NCI-H1930 (cell line): ENCODE data around the gene PTPN4.
"Not testable (repeated sequence)": the region's sequence is repeated elsewhere in the genome, so short reads cannot be mapped to it uniquely, and the experiment has no call there.

Experiments used
- DNase-seq, 2 experiments: peaks; one replicate each; lab custom pipeline; 2025; lab: John Stamatoyannopoulos, UW

PTPN4 gene

GRCh38 chr2:119943058-119943457, 183.3 kb downstream of the PTPN4 start:
- no peak for DNase-seq

DNA sequence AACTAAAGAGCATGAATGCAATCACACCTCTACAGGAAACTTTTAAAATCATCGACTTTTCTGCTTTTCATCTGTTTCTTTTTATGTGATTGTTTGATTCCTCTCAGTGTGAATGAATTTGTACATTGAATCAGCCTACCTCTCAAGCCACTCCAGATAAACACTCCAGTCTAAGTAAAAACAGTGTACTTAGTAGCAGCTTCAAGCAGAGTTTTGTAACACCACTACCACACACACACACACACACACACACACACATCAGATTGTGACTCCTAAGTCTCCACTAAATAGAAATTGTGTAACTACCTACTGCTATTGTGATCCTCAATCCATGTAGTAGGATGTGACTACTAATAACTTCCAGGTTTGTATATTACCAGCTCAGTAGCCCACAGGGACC, 187.8 kb downstream of the PTPN4 start:
- no peak for DNase-seq

DNA sequence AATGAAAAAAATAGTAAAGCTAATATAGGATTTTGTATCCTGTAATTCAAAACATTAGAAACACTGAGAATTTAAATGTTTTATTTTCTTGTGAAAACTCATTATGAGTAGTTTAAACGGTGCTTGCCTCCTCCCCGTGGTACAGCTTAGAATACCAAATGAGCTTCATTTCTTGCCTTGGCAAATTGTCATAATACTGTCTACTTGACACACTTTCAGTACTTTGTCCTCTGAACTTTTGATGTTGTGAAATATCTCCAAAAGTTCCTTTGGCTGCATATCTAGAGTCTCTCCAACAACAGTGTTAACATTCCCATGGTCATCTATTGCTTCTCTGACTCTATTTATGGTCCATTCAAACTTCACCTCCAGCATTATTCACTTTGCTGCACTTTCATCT, 191.2 kb downstream of the PTPN4 start:
- no peak for DNase-seq

DNA sequence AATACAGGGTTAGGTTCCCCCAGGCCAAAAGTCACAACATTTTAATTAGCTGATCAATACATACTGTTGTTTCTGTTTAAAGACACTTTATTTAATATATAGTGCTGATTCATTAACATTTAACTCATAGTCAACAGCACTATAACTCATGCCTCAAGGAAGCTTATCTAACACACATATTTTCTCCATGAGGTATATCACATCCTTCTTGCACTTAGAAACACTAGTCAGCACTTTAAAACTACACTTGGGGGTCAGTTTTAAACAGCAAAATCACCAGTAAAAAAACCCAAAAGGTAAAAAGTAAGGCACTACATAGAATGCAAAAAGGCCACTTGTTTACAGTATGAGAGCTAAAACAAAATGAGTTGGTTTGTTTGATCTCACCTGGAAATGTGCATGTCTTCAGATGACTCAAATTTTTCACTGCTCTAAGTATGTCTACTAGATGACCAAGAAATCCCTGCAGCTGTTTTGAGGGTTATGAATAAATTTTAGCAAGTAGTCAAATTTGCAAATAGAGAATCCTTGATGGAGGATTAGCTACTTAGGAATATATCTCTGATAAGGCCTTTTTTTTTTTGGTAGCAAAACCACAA, 199.0 kb downstream of the PTPN4 start:
- DNase-seq = no peak

GRCh38 chr2:119960821-119961220, 201.1 kb downstream of the PTPN4 start:
- DNase-seq = no peak

DNA sequence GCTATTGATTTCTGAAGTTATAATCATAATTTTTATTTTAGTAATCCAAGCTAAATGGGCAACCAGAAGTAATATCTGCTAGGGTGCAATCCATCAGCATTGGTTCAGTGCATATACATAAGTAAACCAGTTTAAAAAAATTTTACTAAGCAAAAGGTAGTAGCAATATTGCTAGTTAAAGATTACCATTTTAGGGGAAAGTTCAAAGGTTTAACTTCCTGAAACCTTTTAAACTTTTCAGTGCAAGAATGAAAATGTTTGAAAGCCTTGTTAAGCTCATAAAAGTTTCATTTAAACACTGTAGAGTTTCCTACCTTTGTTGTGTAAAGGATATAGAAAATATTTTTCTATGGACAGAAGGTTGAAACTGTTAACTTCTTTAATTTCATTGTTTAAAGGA, 222.2 kb downstream of the PTPN4 start:
- DNase-seq = no peak

GRCh38 chr2:119982506-119982905, 222.8 kb downstream of the PTPN4 start:
- DNase-seq = no peak

DNA sequence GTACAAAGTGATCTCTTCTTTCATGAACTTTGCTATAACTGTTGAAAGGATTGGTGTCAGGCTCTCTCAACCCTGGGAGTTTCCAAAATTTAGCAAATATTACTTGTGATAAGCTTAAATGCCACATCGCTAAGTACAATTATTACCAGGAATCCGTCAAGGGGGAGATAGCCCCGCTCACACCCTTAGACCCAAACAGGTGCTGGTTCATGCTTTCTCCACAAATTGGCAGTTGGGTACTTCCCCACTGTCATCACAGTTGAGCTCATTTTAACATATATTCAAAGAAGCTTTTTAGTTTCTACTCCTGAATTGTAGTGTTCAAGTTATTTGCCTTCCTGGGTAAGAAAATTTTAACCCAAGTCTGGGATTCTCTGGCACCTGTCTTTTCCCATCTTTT, 223.4 kb downstream of the PTPN4 start:
- DNase-seq = no peak

DNA sequence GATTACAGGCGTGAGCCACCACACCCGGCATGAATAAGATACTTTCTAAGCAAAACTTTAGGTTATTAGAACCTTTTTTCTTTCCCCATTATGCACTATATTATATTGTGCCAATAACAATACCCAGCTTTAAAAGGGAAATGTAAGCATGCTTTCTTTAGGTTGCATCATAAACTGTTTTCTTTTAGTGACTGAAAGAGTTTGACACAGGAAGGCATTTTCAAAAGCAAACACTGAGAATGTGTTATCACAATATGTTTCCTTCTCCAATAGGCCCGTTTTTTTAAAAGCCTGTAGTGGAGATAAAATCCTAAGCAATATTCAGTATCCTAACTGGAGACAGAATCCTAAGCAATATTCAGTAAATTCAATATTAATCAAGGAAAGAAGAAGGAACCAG, 236.4 kb downstream of the PTPN4 start:
- no peak for DNase-seq

DNA sequence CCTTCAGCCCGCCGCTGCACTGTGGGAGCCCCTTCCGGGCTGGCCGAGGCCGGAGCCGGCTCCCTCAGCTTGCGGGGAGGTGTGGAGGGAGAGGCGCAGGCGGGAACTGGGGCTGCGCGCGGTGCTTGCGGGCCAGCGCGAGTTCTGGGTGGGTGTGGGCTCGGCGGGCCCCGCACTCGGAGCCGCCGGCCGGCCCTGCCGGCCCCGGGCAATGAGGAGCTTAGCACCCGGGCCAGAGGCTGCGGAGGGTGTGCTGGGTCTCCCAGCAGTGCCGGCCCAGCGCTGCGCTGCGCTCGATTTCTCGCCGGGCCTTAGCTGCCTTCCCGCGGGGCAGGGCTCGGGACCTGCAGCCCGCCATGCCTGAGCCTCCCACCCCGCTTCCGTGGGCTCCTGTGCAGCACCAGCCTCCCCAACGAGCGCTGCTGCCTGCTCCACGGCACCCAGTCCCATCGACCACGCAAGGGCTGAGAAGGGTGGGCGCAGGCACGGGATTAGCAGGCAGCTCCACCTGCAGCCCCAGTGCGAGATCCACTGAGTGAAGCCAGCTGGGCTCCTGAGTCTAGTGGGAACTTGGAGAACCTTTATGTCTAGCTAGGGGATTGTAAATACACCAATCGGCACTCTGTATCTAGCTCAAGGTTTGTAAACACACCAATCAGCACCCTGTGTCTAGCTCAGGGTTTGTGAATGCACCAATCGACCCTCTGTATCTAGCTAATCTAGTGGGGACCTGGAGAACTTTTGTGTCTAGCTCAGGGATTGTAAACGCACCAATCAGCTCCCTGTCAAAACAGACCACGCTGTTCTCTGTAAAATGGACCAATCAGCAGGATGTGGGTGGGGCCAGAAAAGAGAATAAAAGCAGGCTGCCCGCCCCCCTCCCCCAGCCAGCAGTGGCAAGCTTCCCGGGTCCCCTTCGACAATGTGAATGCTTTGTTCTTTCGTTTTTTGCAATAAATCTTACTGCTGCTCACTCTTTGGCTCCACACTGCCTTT, 237.5 kb downstream of the PTPN4 start:
- DNase-seq = not testable (repeated sequence)

DNA sequence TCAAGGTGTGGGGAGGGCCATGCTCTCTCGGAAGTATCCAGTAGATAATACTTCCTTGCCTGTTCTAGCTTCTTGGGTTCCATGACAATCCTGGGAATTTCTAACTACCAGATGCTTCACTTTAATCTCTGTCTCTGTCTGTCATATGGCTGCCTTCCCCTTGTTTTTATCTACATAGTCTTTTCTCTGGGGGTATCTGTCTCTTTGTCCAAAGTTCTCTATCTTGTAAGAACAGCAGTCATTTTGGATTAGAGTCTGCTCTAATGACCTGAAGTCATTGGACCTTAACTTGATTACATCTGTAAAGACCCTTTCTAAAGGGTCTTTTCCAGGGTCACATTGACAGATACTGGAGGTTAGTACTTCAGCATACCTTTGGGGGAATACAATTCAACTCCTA, 241.7 kb downstream of the PTPN4 start:
- DNase-seq = no peak

DNA sequence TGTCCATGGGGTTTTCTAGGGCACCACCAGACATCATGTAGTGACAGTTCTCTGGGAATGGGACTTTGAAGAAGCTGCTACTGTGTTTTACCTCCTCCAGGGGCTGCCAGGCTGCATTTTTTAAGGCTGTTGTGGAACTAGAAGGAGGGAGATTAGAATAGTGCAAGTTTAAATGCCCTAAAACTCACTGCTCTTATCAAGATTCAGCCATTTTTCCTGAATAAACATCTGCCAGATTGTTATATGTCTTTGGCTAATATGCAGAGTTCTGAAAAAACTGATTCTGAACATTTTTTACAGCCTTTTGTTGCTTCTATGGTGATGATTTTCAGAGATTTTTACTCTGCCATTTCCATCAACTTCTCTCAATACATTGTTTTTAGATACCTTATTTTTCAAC, 244.5 kb downstream of the PTPN4 start:
- no peak for DNase-seq

- no peak for DNase-seq
Measured at GRCh38 chr2:120005834-120006521, 246.3 kb downstream of the PTPN4 start.

- no peak for DNase-seq
Measured at GRCh38 chr2:120007851-120008250, 248.1 kb downstream of the PTPN4 start.

DNA sequence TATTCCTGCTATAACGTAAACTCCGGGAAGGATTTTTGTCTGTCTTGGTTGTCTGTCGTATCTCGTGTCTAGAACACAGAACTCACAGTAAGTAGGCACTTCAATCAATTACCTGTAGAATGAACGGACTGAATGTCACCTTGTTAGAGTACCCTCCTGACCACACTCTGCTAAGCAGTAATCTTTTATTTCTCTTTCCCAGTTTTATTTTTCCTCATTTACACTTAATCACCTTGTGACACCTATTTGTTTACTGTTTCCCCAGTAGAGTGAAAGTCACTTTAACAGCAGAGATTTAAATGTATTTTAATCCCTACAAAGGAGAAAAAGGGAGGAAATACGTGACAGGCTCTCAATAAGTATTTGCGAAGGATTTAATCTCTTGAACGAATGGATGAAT, 252.6 kb downstream of the PTPN4 start:
- no peak for DNase-seq

DNA sequence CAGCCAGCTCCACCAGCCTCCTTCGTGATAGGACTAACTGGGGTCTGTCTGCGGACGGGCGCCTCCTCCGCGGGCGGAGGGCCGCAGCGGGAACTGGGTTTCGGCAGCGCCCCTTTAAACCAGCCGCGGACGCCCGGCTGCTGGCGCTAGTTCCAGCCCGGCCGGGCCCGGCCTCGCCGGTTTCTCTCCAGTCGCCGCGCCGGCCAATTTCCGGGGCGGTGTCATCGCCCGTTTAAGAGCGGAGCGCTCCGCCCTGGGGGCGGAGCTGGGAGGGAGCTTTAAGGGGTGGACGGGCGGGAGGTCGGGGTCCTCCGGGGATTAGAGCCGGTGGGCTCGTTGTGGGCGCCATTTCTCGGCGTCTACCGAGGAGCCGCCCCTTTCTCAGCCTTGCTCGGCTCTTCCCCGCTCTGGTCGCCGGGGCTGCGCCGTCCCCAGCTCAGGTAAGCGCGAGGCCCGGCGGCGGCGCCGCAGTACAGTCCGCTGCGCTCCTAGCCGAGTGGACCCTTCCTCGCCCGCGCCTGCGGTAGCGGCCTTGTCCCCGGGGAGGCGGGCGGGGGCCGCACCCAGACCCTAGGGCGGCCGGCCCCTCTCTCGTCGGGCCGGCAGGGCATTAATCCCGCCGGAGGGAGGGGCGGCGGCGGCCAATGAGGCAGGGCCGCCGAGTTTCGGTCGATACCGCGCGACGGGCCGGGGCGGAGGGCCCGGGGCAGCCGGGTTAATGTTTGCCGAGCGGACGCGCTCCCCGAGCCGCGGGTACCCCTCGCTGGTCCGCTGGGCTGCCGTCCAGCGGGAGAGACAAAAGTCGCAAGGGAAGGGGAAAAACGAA, 253.3 kb downstream of the PTPN4 start, which contains the start of gene EPB41L5:
EPB41L5 (plus strand) TSS at position 307 of the 826 bp plus-strand sequence. CDS start 6,008 bp downstream, outside the sequence.
- peak; percentile 91 to 94 for DNase-seq

DNA sequence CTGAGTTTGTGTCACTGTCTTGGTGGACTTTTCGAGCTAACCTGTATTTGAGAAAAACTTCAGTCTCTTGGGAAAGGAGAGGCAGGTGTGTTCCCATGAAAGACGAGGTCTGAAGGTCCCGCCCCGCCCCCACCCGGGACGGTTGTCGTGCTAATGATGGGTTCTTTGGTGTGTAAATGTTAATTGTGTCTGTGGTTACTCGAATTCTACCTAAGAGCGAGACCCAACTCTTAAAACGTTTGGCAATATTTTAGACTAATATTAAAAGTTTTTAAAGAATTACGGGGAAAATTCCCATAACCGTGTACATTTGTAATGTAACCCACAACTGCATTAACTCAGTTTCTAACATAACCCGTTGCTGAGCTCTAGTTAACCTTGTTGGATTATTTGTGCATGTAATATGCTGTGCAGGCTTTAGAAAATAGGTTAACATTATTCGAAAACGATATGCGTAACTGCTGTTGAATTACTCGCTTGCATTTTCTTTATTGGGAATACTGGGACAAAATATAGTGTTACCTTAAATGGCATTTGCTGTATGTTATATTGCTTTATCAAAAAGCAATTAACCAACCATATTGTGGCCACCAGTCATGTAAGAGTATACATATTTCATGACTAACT, 254.0 kb downstream of the PTPN4 start:
- peak in 1 of 2 experiments; percentile 29 for DNase-seq

GRCh38 chr2:120014226-120014980, 254.7 kb downstream of the PTPN4 start:
- no peak for DNase-seq

DNA sequence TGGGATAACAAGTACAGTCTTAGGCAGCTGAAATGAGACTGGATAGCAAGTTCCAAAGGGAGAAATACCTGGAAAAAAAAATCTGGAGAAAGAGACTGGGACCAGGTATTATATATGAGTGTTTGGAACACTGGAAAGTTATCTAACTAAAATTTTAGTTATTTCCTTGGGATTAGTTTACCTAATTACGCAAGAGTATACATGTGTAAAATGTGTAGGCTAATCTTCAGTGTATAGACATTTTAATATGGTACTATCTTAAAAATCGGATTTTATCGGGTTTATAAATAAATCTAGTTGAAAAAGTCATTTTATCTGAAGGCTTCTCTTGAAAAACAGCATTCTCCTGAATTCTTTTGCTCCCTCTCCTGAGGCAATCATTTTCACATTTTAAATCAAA, 257.1 kb downstream of the PTPN4 start:
- no peak for DNase-seq

GRCh38 chr2:120017201-120017600, 257.5 kb downstream of the PTPN4 start:
- no peak for DNase-seq

DNA sequence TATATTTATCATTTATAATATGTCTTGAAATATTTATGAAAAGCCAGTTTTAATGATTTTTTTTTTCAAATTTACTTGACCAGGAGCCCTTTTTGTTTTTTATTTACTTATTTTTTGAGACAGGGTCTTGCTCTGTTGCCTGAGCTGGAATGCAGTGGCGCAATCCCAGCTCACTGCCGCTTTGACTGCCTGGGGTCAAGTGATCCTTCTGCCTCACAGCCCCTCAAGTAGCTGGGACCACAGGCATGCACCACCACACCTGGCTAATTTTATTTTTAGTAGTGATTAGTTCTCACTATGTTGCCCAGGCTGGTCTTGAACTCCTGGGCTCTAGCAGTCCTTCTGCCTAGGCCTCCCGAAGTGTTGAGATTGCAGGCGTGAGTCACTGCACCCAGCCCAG, 258.8 kb downstream of the PTPN4 start:
- no peak for DNase-seq
